Fibroblast of skin of abdomen (primary cell): Measurements from ENCODE around the gene CRABP2.
A peak's percentile ranks its signal among the peaks of the same experiment; 100 is the strongest.

Source experiments
- DNase-seq: peaks from one replicate; pipeline ENCODE4 v3.0.0-alpha.2; 2013

The CRABP2 gene

DNA sequence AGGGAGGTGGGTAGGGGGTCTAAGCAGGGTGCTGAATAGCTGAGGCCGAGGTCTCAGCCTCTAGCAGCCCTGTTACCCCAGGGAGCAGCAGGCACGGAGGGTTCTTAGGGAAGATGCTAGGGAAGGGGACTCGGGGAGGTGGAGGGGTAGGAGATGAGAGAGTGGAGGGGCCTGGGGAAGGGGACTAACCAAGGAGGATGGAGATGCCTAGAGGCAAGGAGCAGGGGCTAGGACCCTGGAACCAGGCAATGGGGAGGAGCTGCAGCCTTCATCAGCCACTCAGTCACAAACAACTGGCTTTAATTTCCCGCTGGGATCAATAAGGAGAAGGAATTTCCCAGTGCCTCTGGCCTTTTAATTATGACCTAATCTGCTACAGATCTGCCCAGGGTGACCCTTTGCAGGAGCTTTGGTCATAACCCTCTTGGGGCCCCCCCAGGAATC lies 2.9 kb upstream of the CRABP2 start:
- DNase-seq = peak; percentile 54

DNA sequence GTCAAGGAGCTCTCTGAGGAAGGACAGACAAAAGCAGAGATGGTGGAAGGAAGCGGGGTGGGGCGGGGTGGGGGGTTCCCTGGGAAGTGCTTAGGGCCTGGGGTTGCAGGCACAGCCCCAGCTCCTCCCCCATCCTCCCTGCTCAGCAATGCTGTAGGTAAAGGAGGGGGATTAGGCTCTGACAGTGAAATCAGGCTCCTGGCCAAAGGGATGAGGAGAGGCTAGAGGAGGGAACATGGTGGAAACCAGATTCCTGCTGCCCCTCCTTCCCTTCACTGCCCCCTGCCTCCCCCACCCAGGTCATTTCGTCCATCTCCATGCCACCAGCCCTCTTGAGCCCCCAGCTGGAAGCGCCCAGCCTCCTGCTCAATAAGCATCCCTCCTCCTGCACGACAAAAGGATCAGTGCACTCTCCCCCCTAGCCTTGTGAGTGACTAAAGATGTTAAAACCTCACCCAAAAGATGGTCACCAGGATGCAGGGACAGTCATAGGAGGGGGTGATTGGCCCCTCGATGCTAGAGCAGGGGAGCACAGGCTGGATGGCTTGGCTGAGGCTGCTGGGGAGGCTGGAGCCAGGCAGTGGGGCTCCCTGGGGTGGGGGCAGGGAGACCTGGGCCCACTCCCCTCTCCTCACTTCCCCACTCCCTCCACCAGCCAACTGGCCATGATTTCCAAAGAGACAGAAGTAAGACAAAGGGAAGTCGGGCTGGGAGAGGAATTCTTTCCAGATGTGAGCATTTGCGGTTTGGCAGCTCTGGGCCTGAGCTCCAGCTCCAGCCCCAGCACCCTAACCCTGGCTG lies 2.2 kb upstream of the CRABP2 start:
- DNase-seq = peak; percentile 87

DNA sequence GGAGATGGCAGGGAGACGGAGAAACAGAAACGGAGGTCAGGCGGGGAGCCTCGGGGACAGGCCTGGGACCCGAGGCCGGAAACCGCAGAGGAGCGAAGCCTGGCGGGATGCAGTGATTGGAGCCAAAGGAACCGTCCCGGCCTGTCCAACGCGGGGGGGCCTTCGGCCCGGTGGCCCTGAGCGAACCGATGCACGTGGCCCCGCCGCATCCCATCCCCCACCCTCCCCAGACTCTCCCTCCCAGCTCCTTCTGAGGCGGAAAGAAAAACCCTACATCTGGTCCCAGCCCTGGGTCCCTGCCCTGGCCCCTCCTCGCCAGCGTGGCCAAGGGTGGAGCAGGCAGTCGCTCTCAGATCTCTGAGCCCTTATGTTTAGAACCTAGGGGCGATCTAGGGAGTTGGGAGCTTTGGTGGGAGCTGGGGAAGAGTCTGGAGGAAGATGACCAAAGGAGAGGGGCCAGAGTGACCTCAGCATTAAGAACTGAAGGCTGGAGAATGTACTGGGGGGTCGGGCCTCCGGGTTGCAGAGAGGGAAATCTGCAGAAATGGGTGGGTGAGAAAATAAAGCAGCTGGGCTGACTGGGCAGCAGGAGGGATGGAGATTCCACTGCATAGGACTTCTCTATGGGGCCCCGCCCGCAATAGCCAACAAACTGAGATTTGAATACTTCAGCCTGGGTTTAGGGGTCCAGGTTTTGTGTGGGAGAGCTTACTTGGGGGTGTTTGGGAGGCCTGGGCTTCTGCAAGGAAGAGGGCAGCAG lies 1.5 kb upstream of the CRABP2 start:
- DNase-seq = peak; percentile 88

DNA sequence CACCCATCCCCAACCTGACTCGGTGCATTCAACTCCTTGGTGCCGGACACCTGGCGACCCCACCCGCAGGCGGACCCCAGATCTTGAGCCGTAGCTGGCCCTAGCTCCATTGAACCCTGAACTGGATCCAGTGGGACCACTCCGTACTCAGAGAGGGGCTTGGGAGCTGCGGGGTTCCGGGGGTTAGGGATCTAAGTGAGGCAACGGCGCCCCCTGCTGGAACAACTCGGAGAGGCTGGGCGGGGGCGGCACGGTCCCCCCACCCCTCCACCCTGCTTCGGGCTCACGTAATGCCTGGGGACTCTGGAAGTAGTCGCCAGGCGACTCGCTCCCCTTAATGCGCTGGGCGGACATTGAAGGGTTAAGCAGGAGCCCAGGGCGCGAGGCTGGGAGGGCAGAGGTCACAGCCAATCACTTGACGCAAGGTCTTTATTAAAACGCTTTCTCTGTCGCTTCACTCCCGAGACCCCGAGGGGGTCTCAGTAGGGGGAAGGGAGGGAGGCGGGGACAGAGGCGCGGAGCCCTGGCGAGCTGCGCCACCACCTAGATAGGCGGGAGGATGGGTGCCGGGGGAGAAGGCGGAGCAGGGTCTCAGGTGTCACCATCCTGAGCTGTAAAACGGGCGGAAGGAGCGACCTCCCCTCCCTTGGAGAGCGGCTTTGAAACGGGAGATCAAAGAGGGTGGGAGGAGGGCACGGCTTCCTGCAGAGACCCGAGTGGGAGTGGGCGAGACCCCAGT lies 704 bp upstream of the CRABP2 start:
- peak; percentile 78 for DNase-seq

DNA sequence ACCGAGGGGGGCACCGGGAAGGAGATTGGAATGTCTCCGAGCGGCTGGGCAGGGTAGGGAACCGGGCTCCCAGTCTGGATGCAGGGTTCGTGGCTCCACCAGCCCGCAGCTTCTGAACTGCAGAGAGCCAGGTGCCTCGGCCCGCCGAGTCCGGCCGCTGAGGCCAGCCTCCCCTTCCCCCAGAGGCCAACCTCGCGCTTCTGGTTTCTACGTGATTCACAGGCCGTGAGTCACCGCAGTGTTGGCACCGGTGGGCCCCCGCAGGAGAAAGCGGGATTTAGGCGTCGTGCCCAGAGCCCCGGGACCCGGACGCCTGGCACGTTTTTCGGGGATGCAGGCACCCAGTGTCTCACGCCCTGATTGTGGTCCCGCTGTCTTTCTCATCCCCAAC lies 458 bp downstream of the CRABP2 start:
- peak; percentile 74 for DNase-seq

DNA sequence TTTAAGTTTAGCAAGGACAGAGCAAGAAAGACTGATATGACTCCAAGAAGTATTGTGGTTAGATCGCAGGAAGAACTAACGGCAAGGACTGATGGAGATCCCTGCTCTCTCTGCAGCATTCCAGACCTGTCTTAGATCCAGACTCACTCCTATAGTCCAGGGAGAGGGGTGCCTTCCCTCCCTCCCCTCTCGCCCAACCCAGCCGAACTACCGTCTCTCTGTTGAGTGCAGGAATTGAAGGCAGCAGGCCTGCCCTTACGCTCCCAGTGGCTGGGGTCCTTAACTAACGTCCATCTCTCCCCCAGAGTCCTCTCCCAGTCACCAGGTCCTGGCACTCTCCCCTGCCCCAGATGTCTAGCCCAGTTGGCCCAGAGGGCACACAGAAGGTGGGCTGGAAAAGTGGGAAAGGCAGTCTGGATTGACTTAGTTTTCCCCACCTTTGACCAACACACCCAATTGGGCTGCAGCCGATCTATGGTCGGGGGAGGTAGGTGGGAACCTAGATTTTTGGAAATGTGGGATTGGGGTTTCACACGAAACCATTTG lies 1.1 kb downstream of the CRABP2 start:
- DNase-seq = no peak

DNA sequence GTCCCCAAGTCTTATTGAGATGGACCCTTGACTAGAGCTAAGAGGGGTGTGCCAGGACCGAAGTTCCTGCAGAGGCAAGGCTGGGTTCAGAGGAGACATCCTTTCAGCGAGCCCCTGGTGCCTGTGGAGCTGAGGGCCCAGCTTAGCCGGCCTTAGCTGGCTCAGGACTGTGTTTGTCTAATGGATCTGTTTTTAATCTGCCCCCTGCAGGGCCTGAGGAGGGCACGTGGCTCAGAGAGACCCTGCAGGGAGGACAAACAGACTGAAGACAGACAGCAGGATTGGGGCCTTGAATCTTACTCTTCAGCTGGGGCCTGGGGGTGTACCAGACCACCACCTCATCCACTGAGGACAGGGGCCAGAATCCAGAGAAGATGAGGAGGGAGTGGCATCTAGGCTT lies 1.6 kb downstream of the CRABP2 start:
- no peak for DNase-seq

DNA sequence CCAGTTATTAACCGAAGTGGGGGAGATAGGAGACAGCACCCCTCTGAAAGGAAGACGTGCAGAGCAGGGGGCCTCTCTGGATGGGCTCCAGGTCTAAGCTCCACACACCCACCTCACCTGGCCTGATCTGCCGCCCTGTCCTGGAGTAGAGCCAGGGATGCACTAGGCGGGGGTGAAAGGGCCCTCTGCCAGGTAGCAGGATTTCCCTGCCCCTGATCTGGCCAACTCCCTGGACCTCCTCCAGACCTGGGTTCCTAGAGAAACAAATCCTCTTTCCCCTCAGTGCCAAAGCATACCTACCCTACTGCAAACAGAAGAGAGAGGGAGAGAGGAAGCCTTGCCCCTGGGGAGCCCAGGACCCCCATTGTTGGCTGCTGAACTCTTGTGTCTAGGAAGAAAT lies 2.0 kb downstream of the CRABP2 start:
- no peak for DNase-seq

DNA sequence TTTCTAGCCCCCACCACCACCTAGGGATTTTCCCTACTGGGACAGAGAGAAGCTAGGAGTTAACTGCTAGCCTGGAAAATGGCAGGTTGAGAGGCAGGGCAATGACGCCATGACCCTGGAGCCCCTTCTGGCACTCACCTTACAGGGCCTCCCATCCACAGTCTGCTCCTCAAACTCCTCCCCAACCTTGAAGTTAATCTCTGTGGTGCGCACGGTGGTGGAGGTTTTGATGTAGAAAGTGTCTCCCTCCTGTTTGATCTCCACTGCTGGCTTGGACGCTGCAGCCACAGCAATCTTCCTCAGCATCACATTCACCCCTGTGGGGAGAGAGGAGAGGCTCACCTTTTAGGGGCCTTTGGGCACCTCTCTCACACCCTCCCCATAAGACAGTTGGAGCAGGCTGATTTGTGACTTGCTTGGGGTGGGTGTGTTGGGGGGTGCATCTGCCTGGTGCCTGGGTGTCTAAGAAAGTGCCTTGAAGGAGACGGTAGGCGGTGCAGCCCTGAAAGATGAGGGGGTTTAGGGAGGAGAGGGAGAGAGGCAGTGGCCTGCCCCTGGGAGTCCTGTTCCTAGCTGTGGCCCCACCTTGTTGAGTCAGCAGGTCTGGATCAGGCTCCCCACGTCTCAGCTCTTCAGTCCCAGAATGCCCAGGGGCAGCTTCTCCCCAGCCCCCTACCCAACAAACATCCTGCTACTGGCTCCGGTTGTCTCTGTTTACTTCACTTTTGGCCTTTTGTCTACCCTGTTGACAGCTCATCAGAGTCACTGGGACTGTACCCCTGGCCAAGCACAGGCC lies 4.4 kb downstream of the CRABP2 start:
- DNase-seq = no peak

DNA sequence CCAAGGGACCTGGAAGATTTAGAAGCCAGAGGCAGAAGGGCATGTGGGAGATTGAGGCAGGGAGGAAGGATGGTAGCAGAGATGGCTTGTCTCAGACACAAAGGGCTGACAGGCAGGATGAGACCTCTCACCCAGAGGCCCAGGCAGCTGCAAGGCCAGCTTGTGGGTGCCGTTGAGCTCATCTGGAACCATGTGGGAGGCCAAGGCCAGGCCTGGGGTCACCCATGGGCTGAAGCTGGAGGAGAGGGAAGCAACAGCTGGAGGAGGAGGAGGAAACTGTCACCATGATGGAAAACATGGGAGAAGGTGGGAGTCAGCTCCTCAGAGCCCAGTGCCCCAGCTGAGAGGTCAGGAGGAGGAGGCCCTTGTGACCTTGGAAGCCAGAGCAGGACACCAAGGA lies 6.4 kb downstream of the CRABP2 start:
- no peak for DNase-seq

DNA sequence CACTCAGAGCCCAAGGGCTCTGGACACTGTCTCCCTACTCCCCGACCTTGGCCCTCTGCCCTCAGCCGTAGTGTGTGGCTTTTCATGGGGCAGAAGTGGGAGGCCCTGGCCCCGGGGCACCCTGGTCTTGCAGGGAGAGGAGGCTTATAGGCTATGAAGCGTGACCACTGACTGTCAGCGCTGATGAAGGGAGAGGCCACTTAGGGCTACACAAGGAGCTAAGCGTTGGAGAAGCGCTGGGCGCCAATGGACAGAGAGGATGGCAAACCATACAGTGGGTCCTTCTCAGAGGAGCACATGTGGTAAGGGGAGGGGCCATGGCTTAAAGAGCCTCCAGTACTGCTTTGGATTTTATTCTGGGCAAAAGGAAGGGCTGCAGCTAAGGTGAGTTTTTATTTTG lies 7.9 kb downstream of the CRABP2 start:
- DNase-seq = no peak

DNA sequence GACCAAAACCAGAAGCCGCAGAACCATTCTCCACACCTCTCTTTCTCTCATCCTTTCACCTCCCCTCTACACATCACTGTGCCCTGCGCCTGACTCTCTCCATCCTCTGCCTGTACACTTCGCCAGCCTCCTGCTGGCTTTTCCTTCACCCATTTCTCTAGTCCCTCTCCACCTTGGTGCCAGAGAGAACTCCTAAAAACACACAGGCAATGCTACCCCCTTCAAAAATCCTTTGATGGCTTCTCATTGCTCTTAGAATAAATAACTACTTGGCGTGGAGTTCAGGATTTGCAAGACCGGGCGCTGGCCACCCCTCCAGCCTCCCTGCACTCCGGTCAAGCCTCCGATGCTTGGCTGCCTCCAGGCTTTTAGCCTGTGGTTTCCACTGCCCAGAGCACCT lies 8.6 kb downstream of the CRABP2 start:
- no peak for DNase-seq

DNA sequence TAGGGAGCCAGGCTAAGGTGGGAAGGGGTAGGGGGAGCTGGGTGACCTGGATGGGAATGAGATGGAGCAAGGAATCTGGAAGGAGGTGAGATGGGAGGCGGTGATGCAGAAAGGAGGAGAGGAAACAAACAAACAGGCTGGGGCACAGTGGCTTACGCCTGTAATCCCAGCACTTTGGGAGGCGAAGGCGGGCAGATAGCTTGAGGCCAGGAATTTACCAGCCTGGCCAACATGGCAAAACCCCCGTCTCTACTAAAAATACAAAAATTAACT lies 10.8 kb downstream of the CRABP2 start:
- no peak for DNase-seq

DNA sequence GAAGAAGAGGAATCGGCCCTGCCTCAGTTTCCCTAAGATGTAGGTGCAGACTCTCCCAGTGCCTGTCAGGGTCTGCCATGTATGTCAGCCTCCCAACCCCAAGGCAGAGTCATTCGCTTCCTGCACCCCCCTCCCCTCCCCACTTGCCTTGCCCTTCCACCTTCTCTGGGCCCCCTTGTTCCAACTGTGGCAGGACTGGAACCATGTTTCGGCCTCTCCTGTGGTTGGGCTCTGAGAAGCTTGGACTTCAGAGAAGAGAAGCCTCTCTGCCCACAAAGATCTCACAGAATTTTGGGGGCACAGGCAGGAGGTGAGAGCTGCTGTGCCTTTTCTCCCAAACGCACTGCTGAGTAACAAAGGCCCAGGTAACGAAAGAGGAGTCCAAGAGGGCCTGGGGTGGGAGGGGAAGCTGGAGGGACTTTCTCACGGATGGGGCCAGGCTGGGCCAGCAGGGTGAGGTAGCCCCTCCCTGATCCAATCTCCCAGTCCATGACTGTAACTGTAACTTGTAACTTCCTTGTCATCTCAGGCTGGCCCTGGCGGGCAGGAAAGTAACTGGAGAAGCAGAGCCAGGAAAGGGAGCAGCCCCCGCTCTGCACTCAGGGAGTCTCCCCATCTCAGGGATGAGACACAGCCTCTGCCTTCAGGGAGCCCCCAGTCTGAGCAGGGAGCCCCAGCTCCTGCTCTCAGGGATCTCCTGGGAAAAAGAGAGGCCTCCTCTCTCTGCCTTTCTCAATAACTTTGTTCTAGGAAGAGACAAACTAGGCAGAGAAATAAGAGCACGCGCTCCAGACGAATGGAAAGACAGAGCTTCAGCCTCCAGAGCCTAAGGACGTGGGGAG lies 11.3 kb downstream of the CRABP2 start:
- no peak for DNase-seq

DNA sequence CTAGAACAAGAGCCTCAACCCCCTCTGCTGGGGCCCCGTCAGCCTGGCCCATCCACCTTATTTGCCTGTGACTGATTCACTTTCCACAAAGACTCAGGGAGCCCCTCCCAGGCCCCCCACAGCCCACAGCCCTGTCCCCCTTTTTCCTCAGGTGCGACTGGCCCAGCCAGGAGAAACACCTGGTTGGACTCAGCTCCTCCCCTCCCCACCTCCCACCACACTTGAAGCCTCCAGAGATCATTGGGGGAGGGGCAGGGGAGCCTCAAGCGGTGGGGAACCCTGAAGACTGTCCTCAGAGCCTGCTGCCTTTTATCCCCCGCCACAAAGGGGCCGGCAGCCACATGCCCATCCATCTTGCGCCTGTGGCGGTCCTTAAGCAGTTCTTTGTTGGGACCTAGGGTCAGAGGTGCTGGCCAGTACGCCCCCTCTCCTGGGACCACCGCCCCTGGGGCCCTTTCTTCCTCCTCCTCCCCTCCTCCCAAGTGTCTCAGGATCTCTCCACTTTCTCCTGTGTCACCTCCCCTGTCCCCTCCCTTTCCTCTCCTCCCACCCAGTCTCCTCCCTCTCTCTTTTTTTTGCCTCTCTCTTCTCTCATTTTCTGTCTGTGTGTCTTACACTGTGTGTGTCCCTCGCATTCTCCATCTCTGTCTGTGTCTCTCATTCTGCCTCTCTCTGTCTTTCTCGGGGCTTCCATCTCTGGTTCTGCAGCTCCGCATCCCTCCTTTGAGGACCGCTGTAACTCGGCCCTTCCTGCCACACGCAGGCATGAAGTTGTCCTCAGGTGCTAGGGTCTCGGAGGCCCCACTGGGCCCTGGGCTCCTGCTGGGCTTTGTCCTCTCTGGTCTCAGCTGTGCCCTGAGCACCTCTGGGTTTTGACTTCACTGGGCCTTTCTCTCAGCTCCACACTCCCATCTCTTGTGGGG lies 12.2 kb downstream of the CRABP2 start:
- DNase-seq = peak; percentile 62

DNA sequence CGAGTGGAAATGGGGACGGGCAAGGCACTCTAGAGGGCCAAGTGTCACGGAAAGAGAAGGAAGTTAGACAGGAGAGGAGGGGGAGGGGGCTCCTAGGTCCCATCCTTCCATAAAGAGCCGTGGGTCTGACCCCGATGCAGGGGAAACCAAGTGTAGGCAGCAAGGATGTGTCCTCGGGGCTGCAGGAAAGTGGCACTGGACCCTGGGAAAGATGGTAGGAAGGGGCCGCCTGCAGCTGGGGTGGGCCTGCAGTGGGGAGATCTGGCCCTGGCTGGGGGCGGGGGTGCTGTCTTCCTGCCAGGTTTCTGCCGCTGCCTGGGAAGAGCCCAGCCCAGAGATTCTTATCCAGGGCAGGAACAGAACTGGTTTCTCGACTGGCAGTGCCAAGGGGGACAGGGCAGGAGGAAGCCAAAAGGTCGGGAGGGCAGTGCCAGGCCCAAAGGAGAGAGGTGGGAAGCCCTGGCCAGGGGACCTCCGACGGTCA lies 12.9 kb downstream of the CRABP2 start:
- DNase-seq = no peak

DNA sequence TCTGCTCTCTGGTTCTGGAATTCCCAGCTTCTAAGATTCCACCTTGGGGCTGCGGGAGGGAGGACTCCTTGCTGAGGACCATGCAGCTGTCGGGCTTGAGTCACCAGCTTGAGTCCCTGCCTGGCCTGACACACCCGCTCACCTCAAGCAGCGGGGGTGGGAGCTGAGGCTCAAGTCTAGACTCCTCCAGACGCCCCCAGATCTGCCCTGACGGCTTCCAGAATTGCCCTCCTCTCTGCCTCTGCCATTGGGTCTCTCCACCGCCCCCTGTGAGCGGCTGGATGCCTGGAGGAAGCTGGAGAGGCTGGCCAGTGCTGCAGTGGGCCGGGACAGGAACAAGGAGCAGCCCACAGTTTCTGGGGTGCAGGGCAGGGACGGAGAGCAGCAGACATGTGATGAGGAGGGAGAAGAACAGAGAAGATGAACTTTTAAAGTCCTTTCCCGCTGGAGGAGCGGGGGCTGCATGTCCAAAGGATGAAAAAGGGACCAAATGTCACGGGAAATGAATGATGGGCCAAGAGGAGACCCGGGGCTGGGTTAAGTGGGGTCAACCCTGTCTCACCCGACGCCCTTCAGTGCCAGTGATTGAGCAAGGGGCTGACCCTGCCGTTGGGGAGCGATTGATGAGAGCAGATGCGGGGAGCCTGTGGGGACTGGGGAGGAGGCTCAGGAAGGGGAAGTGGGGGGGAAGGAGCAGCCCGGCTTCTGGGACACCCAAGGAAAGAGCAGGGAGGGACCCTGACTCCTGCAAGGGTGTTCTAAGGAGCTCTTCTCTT lies 13.5 kb downstream of the CRABP2 start:
- peak; percentile 53 for DNase-seq

DNA sequence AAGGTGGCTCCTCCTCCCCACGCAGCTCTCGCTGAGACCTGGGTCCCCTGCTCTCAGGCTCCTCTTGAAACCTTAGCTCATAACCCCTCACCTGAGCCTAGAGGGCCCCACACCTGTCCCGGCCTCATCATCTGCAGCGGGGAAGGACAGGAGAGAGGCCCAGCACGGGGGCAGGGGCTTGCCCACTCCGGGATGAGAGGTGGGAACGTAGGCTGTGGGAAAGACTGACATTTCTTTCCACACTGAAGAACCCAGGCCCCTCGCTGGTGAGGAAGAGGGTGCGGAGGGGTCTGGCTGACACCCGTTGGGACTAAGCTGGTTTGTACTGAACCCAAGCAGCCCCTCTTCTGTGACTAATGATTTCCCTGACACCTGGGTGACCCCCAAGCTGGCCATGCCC lies 14.2 kb downstream of the CRABP2 start:
- DNase-seq = no peak

DNA sequence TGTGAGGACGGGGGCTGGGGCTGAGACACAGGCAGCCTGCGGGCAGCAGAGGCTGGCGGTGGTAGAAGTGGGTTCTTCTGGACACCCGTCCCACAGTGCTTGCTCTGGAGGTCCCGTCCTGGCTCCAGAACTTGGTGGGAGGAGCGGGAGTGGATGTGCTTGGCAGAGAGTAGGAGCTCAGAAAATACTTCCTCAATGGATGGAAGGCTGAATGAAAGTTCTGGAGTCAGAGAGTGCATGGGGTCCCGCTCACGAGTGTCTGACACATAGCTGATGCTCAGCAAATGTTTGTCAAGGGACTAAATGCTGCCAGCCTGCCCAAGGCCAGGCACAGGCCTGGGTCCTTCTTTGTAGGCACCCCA lies 14.7 kb downstream of the CRABP2 start:
- DNase-seq = no peak
